Thyroid gland (tissue), 4 donors: ENCODE results near the gene PCDHGA5.

Experiments
- POLR2A ChIP-seq, 2 donors: fragments of 450-650 bp; IDR thresholded peaks; one replicate each; pipeline ENCODE4 v1.6.1; 2017; ENCODE audit warnings: antibody characterized with exemption in 2 of 2, mild to moderate bottlenecking in 2 of 2, moderate library complexity in 1 of 2
- TF ChIP-seq, protein P1 (sequence below), 6 experiments: fragments of 200-600 bp in 3 of 6; fragments of 450-650 bp in 3 of 6; sonication (generic) in 3 of 6; IDR thresholded peaks; one replicate each; pipeline ENCODE4 v1.5.1; 2016 to 2019; ENCODE audit warnings: antibody characterized with exemption in 6 of 6, mild to moderate bottlenecking in 2 of 6, inconsistent platforms in 1 of 6, moderate library complexity in 1 of 6

DNA sequence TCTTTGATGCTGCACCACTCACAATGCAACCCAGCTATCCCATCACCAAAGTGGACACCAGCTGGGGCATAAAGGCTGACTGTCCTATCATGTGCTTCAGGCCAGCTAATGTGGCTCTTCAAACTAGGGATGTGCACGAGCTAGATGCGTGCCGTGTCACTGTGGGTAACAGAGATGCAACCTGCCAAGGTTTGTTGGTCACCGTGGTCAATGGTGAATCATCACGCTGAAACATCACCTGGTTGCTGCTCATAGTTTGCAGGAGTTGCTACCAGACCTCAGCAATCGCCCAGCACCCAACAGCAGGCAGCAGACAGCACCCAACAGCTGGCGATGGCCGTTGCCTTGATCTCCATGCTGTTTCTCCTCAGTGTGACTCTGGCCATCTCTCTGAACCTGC lies 35.7 kb upstream of the PCDHGA5 start:
- TF ChIP-seq, protein P1, sequence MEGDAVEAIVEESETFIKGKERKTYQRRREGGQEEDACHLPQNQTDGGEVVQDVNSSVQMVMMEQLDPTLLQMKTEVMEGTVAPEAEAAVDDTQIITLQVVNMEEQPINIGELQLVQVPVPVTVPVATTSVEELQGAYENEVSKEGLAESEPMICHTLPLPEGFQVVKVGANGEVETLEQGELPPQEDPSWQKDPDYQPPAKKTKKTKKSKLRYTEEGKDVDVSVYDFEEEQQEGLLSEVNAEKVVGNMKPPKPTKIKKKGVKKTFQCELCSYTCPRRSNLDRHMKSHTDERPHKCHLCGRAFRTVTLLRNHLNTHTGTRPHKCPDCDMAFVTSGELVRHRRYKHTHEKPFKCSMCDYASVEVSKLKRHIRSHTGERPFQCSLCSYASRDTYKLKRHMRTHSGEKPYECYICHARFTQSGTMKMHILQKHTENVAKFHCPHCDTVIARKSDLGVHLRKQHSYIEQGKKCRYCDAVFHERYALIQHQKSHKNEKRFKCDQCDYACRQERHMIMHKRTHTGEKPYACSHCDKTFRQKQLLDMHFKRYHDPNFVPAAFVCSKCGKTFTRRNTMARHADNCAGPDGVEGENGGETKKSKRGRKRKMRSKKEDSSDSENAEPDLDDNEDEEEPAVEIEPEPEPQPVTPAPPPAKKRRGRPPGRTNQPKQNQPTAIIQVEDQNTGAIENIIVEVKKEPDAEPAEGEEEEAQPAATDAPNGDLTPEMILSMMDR (IDR thresholded peaks at IDR 0.05): no peak
- TF ChIP-seq POLR2A (IDR thresholded peaks at IDR 0.05): no peak
